Natural killer cell (primary cell): ENCODE data around the gene MYH6. TPM values are rescaled to one million over a fixed set of nuclear protein-coding genes. Genes with fewer than 3 reads are reported as not detected.
"Not testable (repeated sequence)": the region's sequence is repeated elsewhere in the genome, so short reads cannot be mapped to it uniquely, and the experiment has no call there.

ENCODE experiments used
- ATAC-seq, 3 donors: fragments of 150-1000 bp in 2 of 3; fragments of 200-7000 bp in 1 of 3; cut with Tn5 transposase; 1 replicate in 1 of 3; 2 replicates in 2 of 3; pipeline ENCODE4 v1.10.0; 2021; ENCODE audit warnings: mild to moderate bottlenecking in 2 of 3, moderate library complexity in 2 of 3
- DNase-seq, 2 donors: peaks; one replicate each; pipeline versions ENCODE4 v3.0.0 to v3.0.0-alpha.2; 2013 to 2021; ENCODE audit warnings: mixed read lengths in 1 of 2
- H3K27ac ChIP-seq: one replicate; pipeline ENCODE4 v1.5.1; 2013; ENCODE audit warnings: mild to moderate bottlenecking, low read length
- H3K27me3 ChIP-seq: one replicate; pipeline ENCODE4 v1.6.1; 2013; ENCODE audit warnings: low read length; ENCODE audit not compliant: control insufficient read depth, insufficient read depth
- H3K36me3 ChIP-seq: one replicate; pipeline ENCODE4 v1.6.1; 2013; ENCODE audit warnings: low read length; ENCODE audit not compliant: control insufficient read depth, insufficient read depth
- H3K4me1 ChIP-seq: one replicate; pipeline ENCODE4 v1.6.1; 2013; ENCODE audit warnings: low read length; ENCODE audit not compliant: control insufficient read depth, insufficient read depth
- H3K4me3 ChIP-seq: one replicate; pipeline ENCODE4 v1.5.1; 2013; ENCODE audit warnings: low read length
- H3K9me3 ChIP-seq: one replicate; pipeline ENCODE4 v1.6.1; 2013; ENCODE audit warnings: low read length; ENCODE audit not compliant: control insufficient read depth, insufficient read depth
- H3K27ac Mint-ChIP-seq, 2 donors: one replicate each; pipeline ENCODE4 v1.8.0; 2022; ENCODE audit warnings: mild to moderate bottlenecking in 2 of 2, mixed read lengths in 2 of 2, moderate library complexity in 1 of 2
- H3K27me3 Mint-ChIP-seq, 2 donors: one replicate each; pipeline ENCODE4 v1.8.0; 2022; ENCODE audit warnings: low read depth in 2 of 2, mixed read lengths in 2 of 2
- H3K36me3 Mint-ChIP-seq: one replicate; pipeline ENCODE4 v1.8.0; 2022; ENCODE audit warnings: mixed read lengths
- H3K4me1 Mint-ChIP-seq, 2 donors: one replicate each; pipeline ENCODE4 v1.8.0; 2022; ENCODE audit warnings: mixed read lengths in 2 of 2
- H3K4me3 Mint-ChIP-seq: one replicate; pipeline ENCODE4 v1.8.0; 2022; ENCODE audit warnings: mild to moderate bottlenecking, moderate library complexity, mixed read lengths
- H3K9me3 Mint-ChIP-seq, 2 donors: one replicate each; pipeline ENCODE4 v1.8.0; 2022; ENCODE audit warnings: mixed read lengths in 2 of 2
- WGBS: methylation state at CpG from one replicate; pipeline ENCODE4 v1.1.7; 2013; ENCODE audit warnings: missing lambda C conversion rate; ENCODE audit not compliant: insufficient coverage; 5-methylcytosine and 5-hydroxymethylcytosine counted together
- intact Hi-C: fragments of 100-400 bp; cut with micrococcal nuclease; formaldehyde crosslinking; loops from one replicate; pipeline ENCODE4 v1.14.2; 2022
- total RNA-seq, 4 donors: library from RNA; stranded (reverse); fragments of 120-200 nt in 1 of 4; gene quantifications; one replicate each; pipeline versions ENCODE4 v1.2.3 to v1.2.4, GENCODE V29; 2013 to 2022
- TF ChIP-seq, protein P1 (sequence below): fragments of 200-600 bp; IDR thresholded peaks from one replicate; pipeline ENCODE4 v1.8.0; 2022; ENCODE audit warnings: antibody characterized with exemption

Gene MYH6
- total RNA-seq, 3 donors from 2014 or later (not counting 1 experiment from before 2014, with no cell fraction given), result not detected

DNA sequence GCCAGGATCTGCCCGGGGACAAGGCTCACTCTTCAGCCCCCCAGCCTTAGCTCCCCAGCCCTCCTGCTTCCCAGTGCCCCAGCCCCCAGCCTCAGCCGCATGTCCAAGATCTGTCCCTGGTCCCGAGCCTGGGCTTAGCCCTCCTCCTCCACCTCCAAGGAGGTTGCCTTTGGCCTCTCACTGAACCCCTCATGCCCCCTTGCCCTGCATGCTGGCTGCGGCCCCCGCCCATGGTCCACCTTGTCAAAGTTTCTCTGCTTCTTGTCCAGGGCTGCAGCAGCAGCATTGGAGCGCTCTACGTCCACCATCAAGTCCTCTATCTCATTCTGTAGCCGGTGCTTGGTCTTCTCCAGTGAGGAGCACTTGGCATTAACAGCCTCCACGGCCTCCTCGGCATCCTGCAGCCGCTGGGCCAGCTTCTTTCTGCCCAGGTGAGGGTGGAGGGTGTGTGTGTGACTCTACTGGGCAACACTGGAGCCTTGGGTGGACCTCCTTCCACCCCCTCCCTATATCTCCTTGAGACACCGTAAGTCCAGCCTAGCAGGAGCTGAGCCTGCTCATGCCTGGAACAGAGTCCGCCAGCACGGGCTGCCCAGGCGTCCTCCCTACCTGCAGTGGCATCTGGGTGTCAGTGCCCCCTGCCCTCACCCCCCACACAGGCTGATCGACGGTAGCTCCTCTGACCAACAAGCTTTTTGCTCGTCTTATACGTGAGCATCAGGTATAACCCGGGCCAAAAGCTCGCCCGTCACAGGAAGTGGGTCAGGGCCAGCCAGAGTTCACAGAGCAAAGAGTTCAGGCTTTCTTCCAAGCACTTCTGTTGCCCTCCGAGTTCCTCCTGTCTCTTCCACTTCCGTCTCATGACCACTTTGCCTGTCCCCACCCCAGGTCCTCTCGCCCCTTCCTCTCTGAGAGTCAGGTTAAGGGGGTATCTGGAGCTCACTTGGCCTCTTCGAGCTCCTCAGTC is 19.9 kb downstream of the MYH6 start:
- H3K36me3 Mint-ChIP-seq, result no peaks in the 10 kb centered on the region
- no peaks in the 10 kb centered on the region for H3K36me3 ChIP-seq
- H3K4me3 Mint-ChIP-seq, result no peak overlapping the region
- no peak overlapping the region for H3K27ac ChIP-seq
- WGBS, result 82% methylated on average over 24 of the region's 26 CpGs
- H3K27ac Mint-ChIP-seq, result no peak overlapping the region
- intact Hi-C loops, result no loop called here
- no peaks in the 10 kb centered on the region for H3K27me3 ChIP-seq
- H3K4me3 ChIP-seq, result no peak overlapping the region
- no peaks in the 10 kb centered on the region for H3K4me1 Mint-ChIP-seq
- TF ChIP-seq, protein P1, sequence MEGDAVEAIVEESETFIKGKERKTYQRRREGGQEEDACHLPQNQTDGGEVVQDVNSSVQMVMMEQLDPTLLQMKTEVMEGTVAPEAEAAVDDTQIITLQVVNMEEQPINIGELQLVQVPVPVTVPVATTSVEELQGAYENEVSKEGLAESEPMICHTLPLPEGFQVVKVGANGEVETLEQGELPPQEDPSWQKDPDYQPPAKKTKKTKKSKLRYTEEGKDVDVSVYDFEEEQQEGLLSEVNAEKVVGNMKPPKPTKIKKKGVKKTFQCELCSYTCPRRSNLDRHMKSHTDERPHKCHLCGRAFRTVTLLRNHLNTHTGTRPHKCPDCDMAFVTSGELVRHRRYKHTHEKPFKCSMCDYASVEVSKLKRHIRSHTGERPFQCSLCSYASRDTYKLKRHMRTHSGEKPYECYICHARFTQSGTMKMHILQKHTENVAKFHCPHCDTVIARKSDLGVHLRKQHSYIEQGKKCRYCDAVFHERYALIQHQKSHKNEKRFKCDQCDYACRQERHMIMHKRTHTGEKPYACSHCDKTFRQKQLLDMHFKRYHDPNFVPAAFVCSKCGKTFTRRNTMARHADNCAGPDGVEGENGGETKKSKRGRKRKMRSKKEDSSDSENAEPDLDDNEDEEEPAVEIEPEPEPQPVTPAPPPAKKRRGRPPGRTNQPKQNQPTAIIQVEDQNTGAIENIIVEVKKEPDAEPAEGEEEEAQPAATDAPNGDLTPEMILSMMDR, result no peak
- H3K9me3 ChIP-seq, result no peaks in the 10 kb centered on the region
- no peaks in the 10 kb centered on the region for H3K4me1 ChIP-seq
- ATAC-seq, result no peak
- peaks cover 0 to 11% of the 10 kb centered on the region in 2 donors for H3K27me3 Mint-ChIP-seq
- H3K9me3 Mint-ChIP-seq, result no peaks in the 10 kb centered on the region
- DNase-seq, result no peak

DNA sequence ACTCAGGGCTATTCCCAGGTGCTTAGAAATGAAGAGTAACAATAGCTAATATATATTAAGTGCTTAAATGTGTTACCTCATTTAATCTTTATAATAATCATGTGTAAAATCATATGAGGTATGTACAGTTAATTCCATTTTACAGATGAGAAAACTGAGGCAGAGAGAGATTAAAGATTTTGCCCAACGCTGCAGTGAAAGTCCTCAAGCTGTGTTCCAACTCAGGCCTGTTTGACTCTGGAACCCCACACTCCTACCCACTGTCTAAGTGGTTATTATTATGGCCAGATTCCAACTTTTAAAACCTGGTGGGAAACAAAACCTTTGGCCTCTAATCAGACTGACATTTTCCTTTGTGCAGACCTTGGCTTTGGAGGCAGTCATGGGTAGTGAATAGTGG is 21.1 kb downstream of the MYH6 start:
- Histone ChIP-seq H3K27me3 (no peaks in the 10 kb centered on the region), H3K4me3 (no peak overlapping the region), H3K27ac (no peak overlapping the region), H3K9me3 (no peaks in the 10 kb centered on the region), H3K4me1 (no peaks in the 10 kb centered on the region), H3K36me3 (no peaks in the 10 kb centered on the region)
- Mint-ChIP-seq H3K4me3 (no peak overlapping the region), H3K4me1 (no peaks in the 10 kb centered on the region), H3K36me3 (no peaks in the 10 kb centered on the region), H3K27me3 (peaks cover 0 to 9% of the 10 kb centered on the region in 2 donors), H3K27ac (no peak overlapping the region), H3K9me3 (no peaks in the 10 kb centered on the region)
- DNase-seq (no peak), ATAC-seq (no peak)
- TF ChIP-seq, protein P1, result no peak
- intact Hi-C loops, result no loop called here
- WGBS, result no CpG with 5 or more reads among the region's 1 CpG

DNA sequence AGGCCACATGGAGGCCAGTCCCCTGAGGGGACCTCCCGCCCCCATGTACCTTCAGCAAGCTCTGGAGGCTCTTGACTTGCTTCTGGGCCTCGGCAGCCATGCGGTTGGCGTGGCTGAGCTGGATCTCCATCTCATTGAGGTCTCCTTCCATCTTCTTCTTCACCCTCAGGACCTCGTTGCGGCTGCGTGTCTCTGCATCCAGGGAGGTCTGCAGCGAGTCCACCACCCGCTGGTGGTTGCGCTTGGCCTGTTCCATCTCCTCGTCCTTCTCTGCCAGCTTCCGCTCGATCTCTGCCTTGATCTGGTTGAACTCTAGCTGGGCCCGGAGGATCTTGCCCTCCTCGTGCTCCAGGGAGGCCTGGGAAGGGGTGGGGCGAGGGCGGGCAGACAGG is 21.8 kb downstream of the MYH6 start:
- ATAC-seq, H3K4me3 Mint-ChIP-seq, intact Hi-C loops: not testable (repeated sequence)

DNA sequence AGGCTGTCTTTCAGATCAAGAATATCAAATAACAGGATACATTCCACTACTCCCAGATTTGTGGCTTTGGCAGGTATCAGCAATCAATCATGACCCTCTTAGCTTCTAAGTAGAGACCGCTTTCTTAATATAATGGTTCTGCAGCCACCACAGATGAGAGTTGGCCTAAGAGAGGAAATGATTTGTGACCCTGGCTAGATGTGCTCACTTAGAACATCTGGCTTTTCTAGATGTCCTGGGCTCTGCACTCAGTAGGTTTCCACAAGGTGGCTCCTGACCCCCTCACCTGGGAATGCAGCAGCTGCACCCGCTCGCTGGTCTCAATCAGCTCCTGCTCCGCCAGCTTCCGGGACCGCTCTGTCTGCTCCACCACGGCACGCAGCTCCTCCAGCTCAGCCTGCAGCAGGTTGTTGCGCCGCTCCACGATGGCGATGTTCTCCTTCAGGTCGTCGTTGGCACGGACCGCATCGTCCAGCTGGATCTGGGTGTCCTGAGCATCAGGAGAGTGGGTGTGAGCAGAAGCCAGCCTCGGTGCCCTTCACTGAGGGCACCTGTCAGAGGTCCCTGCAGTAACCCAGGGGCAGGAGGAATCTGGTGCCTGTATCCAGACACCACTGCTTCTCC is 22.3 kb downstream of the MYH6 start:
- Histone ChIP-seq H3K4me3 (no peak overlapping the region), H3K36me3 (no peaks in the 10 kb centered on the region), H3K4me1 (no peaks in the 10 kb centered on the region), H3K9me3 (no peaks in the 10 kb centered on the region), H3K27me3 (no peaks in the 10 kb centered on the region), H3K27ac (no peak overlapping the region)
- 93% methylated on average over 18 of the region's 18 CpGs for WGBS
- ATAC-seq (no peak), DNase-seq (no peak)
- TF ChIP-seq, protein P1, result no peak
- intact Hi-C loops, result no loop called here
- Mint-ChIP-seq H3K36me3 (no peaks in the 10 kb centered on the region), H3K9me3 (no peaks in the 10 kb centered on the region), H3K27me3 (peaks cover 0 to 9% of the 10 kb centered on the region in 2 donors), H3K27ac (no peak overlapping the region), H3K4me1 (no peaks in the 10 kb centered on the region), H3K4me3 (no peak overlapping the region)

More for the DNA sequence above, 21.8 kb downstream of the MYH6 start:
- H3K27me3 Mint-ChIP-seq, H3K4me1 Mint-ChIP-seq, H3K27ac ChIP-seq, H3K27ac Mint-ChIP-seq, H3K4me3 ChIP-seq, H3K9me3 Mint-ChIP-seq, H3K4me1 ChIP-seq, H3K27me3 ChIP-seq, H3K36me3 Mint-ChIP-seq, H3K9me3 ChIP-seq, H3K36me3 ChIP-seq, DNase-seq: not testable (repeated sequence)
- 84% methylated on average over 17 of the region's 17 CpGs for WGBS
